Activated CD8-positive, alpha-beta memory T cell treated with anti-CD3 and anti-CD28 coated beads, Interleukin-2, amount 50 U/mL, for 4 hours (primary cell): ENCODE data around the gene GOLT1A.
"Not testable (repeated sequence)": the region's sequence is repeated elsewhere in the genome, so short reads cannot be mapped to it uniquely, and the experiment has no call there.

ENCODE experiments used
- DNase-seq: peaks from one replicate; pipeline ENCODE4 v3.0.0-alpha.2; 2020

Gene GOLT1A

DNA sequence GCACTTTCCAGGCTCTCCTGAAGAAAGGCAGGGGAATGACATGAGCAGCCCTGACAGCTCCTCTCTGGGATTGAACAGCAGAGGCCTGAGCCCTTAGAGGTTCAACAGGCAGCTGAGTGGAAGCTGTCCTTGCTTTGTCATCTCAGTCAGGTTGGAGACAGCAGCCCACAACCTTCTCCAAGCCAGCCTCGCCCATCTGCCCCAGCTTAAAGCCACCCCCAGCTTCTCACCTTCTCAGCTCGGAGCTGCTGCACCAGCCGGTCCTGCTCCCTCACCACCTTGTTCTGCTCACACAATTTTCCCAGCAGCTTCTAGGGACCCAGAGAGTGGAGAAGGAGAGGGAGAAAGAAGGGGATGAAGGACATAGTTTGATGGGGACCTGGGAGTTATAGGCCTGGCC lies 35.2 kb upstream of the GOLT1A start:
- no peak for DNase-seq

DNA sequence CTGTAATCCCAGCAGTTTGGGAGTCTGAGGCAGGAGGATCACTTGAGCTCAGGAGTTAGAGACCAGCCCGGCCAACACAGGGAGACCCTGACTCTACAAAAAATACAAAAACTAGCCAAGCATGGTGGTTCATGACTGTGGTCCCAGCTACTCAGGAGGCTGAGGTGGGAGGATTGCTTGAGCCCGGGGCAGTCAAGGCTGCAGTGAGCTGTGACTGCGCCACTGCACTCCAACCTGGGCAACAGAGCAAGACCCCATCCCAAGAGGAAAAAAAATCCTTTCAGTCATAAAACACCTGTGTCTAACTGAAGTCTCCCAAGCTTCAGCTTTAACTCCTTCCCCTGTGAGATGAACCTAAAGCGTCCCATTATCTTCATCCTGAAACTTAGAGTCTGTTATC lies 33.1 kb upstream of the GOLT1A start:
- DNase-seq: no peak

DNA sequence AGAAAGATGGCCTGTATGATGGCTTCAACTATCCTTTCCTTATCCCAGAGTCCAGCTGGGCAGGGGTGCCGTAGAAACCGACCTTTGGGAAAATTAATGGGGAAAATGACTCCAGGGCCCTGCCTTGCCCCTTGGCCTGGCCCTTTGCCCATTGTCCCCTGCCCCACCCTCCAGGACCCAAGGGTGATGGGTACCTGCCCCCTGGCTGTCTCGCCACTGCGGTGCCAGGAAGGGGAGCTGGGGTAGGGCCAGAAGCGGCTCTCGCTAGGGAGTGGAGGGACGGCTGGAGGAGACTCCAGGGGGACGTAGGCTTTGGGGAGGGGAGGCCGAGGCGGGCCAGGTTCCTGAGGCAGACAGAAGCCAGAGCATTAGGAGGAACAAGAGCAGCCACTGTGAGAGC lies 29.1 kb upstream of the GOLT1A start:
- DNase-seq: no peak

DNA sequence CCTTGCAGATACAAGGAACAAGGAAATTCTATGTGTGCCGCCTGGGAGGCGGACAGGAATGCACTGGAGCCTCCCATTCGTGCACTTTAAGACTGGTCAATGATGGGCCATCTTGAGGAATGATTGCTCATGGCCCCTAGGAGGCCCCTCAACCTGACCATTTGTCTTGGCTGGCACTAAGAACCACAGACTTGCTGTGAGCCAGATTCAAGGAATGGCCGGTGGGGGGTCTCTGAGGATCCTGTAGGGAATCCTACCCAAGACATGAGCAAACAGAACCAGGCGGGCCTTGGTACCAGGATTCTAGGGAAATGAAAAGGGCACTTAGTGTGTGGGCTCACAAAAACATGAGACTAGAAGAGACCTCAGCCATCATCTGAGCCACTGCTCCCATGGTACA lies 28.1 kb upstream of the GOLT1A start:
- DNase-seq: no peak

DNA sequence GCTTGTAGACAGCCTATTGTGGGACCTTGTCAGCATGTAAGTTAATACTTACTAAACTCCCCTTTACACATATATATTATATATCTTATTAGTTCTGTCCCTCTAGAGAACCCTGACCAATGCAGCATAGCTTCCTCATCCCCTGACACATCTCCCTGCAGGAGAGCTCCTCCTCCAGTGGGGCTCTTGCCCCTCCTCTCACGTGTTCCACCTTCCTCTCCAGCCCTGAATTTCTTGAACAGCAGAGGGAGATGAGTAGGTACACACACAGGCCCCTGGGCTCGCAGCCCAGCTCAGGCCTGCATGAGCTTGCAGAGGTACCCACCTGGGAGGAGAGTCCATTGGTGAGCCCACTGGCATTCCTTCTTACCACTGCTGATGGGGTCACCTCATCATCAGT lies 27.3 kb upstream of the GOLT1A start:
- no peak for DNase-seq

DNA sequence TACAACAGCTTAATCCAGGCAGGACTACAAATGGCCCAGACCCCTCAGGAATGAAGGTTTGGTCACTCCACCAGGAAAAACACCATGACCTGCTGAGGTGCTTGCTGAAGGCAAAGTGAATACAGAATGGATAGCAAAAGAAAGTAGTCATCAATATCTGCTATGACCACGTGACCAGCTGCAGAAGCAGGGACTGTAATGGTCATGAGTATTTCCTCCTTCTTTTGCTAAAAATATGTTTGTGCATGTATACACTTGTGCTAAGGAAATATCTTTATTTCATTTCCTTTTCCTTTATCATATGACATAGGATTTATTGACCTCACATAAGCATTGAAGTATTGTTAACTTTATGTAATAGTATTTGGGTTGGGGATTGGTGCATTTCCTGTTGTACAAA lies 26.4 kb upstream of the GOLT1A start:
- DNase-seq: no peak

DNA sequence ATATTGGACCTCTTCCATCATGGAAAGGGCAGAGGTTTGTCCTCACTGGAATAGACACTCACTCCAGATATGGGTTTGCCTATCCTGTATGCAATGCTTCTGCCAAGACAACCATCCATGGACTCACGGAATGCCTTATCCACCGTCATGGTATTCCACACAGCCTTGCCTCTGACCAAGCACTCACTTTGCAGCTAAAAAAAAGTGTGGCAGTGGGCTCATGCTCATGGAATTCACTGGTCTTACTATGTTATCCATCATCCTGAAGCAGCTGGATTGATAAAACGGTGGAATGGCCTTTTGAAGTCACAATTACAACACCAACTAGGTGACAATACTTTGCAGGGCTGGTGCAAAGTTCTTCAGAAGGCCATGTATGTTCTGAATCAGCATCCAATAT lies 25.6 kb upstream of the GOLT1A start:
- not testable (repeated sequence) for DNase-seq

DNA sequence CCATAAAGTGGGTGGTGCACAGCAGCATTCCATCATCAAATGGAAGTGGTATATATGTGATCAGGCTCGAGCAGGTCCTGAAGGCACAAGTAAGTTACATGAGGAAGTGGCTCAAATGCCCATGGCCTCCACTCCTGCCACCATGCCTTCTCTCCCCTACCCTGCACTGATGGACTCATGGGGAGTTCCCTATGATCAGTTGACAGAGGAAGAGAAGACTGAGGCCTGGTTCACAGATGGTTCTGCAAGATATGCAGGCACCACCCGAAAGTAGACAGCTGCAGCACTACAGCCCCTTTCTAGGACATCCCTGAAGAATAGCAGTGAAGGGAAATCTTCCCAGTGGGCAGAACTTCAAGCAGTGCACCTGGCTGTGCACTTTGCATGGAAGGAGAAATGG lies 24.7 kb upstream of the GOLT1A start:
- DNase-seq: not testable (repeated sequence)

DNA sequence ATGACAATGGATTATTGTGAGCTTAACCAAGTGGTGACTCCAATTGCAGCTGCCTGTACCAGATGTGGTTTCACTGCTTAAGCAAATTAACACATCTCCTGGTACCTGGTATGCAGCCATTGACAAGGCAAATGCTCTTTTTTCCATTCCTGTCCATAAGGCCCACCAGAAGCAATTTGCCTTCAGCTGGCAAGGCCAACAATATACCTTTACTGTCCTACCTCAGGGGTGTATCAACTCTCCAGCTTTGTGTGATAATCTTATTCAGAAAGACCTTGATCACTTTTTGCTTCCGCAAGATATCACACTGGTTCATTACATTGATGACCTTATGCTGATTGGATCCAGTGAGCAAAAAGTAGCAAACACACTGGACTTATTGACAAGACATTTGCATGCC lies 23.7 kb upstream of the GOLT1A start:
- not testable (repeated sequence) for DNase-seq

DNA sequence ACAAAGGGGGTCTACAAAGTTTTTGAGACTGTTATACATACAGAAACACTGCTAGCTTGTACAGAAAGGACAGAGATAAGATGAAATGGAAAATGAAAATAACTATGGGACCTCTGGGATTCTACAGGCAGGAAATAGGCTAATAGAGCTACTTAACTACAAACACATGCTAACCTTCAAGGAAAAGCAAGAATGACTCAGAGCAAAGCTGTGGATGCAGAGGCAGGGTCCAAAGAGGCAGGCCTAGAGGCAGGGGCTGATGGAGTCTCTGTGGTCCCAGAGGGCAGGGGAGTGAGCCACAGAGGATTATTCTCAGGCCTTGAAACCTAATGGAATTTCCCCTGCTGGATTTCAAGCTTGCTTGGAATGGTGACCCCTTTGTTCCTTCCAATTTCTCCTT lies 18.7 kb upstream of the GOLT1A start:
- DNase-seq: no peak

DNA sequence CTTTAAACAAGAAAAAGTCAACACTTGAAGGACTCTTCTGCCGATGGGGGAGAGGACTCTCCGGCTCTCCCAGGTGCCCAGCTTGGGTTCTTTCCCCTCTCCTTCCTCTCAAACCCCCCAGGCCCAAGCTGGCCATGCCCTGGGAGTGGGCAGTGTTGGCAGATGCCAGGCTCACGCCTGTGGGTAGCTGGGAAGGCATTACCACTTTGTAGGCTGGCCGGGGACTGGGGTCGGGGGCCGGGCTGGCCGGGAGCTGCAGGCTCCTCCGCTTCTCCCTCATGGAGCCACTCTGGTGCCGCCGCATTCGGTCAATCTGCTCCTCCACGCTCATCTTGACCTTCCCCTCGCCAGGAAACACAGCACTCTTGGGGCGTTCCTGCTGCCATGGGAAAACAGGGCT lies 16.4 kb upstream of the GOLT1A start:
- DNase-seq: no peak

DNA sequence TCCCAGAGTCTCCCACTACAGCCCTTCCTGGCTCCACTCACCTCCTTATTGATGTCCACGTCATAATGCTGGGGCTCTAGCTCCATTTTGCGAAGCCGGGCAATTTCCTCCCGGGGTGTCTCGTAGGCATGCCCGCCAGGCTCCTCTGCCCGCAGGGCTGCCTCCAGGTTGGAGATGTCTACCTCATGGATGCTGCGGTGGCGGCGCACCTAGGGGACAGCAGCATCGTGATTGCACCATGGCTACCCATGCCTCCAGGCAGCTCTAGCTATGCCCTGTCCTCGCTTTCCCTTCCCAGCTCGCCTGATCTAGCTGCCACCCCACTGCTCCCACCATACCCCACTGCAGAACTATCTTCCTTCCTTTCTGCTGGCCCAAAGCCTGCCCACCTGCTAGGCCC lies 15.1 kb upstream of the GOLT1A start:
- DNase-seq: no peak

DNA sequence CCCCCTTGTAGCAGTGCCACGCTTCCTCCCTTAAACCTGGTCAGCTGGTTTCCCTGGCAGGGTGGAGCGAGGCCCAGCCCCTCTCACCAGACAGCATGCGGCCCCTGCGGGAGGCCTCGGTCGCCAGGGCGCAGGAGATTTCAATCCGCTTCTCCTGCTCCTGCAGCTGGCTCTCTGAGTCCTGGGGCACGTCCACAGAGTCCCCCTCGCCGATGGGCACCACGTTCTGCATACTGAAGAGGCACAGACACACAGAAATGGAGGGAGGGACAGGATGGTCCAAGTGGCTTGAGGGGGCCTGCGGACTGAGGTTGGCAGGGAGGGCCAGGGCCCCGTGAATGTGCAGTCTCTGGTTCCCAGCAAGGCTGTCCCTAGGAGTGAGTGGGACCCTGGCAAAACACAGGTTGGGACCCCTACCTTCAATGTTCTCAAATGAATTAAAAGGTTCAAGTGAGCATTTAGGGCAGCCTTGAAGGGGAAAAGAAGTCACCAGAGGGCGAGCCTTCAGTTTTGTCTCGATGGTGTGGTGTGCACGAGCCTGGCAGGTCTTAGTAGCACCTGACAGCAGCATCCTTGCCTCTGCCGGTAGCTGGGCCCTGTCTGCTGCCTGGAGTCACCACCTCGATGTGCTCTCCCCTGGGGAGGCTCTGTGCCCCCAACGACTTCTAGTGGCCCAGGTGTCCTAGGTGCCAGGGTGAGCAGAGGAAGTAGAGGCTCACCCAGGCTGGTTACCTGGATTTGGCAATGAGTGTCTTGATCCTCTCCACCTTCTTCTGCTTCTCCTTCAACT lies 14.4 kb upstream of the GOLT1A start:
- no peak for DNase-seq

DNA sequence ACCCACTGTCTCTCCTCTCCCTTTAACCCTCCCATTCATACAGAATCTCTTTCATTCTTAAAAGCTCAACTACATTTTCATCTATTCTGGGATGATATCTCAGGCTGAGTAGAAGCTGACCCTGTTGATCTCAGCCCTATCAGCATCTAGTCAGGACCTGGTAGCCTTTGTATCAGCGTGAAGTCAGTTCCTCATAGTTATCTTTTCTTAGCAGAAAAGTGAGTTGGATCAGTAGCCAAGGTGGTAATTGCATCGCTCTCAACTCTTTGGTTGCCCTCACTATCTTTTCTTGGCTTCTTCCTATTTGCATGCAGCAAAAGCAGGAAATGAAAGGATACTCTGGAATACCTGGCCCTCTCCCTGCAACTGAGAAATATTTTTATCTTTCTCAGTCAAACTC lies 13.6 kb upstream of the GOLT1A start:
- no peak for DNase-seq

DNA sequence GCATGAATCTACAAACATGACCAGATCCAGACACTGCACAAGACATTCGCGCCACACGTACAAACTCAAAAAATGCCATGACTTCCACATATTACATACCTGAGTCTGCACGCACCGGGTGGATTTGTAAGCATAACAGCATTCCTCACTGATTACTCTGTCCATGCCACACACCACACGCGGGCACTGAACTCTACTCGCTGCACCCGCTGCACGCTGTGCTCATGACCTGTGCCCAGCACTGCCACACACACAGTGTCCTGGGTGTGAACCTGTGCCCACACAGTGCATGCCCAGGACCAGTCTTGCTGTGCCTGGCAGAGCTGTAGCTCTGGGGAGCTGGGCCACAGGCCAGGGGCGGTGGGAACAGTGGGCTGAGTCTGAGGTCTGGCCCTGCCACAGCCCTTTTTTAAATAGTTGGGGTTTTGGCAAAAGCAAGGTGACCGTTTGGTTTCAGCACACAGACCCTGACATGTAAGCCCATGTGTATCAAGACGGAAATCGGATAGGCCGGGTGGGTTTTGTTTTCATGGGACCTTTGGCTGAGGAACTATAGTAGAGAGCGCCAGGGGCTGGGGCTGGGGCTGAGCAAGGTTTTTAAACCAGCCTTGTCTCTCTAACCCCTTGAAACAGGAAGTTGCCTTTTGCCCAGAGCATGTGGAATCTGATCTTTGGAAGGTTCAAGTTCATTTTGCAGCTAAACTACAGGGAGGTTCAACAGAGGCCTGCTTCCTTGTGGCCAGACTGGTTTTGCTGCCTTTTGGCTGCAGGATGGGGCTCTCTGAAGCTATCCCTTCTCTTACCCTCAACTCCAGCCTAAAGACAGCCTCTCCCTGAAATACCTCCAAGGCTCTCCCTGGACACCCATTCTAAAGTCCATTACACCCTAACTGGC lies 12.3 kb upstream of the GOLT1A start:
- DNase-seq: no peak

DNA sequence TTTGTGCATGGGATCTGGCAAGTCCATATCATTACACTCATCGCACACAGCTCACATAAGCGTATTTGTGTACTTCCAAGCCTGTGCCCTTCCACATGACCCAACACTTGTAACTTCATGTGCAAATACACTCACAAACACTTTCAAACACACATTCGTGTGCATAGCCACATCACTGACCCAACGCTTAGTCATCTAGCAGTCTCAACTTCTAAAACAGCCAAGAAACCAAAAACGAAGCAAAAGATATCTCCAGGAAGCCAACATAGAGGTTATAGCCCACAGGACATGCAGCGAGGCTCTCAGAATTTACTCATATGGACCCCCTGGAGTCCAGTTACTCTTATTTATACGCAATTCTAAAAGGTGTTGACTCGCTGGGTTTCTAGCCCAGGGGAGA lies 10.9 kb upstream of the GOLT1A start:
- DNase-seq: no peak

DNA sequence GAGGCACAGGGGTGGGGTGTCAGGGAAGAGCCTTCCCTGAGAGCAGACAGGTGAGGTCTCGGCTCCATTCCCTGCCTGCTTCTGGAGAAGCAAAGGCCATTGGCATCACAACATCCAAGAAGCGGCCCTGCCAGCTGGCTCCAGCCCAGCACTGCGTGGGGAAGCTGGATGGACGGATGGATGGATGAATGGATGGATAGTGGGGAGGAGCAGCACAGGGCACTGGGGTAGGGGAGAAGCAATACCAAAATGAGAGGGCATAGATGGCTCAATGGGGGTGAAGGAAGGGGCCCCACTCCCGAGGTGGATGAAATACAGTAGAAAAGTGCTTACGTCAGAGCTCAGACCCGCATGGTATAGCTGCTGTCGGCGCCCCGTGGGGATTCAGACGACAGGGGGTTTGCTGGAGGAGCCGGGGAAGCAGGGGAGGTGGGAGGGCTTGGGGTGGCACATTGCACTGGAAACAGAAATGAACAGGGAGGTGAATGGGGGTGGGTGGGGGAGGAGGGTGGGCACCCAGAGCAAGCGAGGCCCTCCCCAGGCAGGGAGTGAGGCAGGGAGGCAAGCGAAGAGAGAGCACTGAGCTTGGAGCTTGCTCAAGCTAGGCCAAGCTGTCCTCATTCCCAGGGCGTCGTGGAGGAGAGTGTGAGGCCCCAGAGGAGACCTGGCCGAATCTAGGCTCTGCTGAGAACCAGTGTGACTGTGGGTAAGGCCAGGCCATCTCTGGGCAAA lies 9.5 kb upstream of the GOLT1A start:
- DNase-seq: no peak

DNA sequence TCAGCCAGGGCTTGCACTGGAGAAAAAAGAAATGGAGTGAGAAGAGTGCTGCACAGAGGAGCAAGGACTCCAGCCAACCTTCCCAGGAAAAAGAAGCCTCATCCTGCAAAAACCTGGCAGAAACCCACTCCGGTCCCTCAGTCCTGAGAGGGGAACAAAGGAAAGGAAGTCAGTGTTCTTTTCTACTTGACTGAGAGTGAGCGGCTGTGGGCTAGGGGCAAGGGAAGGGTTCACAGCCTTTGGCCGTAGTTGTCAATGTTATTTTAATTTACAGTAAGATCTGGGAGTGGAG lies 8.9 kb upstream of the GOLT1A start:
- no peak for DNase-seq

DNA sequence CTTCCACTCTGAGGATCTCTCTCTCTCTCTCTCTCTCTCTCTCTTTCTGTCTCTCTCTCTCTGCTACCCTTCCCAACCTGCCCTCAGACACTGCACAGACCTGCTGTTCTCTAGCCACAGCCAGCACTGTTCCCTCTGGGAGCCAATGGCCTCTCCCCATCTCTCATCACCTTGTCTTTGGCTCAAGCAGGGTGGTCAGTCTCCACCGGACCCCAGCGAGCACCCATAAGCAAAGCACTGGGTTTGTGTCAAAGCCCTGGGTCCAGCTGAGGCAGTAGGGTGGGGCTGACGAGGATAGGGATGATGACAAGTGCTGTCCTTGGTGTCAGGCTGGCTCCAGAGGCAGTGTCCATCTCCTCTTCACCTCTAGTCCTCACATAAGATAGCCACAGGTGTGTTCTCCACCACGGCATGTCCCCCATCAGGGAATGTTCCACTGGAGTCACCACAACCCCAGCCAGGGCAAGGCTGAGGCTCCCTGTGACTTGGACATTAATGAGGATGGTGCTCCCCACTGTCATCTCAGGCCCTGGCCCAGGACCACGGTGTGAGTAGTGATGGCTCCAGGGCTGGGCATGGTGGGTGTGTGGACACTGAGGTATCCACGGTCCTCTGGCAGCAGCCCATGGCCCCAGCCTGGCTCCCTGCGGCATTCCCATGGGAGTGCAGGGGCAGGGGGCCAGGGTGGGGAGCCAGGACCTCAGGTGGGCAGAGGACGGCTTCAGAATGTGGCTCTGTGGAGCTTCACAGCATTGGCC lies 8.4 kb upstream of the GOLT1A start:
- DNase-seq: no peak

DNA sequence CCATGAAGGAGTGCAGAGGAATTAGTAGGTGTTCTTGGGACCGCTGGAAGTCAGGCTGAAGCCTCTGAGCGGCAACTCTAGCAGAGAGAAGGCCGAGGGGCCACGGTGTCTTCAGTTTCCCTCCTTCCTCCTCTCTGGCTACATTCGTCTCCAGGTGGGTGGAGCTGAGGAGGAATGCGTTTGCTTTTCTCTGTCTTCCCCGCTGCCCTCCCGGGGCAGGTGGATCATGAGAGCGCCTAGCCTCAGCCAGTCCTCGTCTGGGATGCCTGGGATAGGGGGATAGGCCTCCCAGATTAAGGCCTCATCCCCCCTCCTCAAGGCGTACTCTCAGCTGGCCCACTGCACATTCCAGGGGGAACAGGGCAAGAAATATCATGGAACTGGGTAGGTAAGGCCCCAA lies 7.5 kb upstream of the GOLT1A start:
- DNase-seq: no peak

DNA sequence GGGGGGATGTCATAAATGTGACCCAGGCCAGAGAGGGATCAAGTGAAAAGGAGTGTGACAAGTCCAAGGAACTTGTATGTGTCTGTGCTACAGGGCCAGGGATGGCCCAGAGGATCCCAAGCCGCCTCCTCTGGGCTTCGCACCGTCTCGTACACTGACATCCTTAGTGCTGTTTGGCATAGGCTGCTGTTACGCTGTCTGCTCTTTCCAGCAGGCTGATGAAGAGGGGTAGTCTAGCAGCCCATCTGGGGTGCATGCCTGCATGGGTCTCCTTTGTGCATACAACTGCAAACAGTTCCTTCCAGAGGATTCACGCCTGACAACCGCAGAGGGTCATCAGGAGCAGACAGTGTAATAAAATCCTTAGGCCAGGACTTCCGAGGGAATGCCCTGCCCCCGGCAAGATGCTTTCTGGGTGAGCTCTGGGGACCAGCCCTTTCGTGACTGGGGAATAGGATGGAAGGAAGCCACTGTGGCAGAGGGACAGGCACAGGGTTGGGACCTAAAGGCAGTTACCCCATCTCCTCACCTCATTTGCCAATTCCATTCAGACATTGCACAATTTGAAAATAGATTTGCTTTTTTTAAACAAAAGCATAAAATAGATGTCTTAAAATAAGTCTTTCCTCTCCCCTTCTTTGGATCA lies 6.3 kb upstream of the GOLT1A start:
- no peak for DNase-seq

DNA sequence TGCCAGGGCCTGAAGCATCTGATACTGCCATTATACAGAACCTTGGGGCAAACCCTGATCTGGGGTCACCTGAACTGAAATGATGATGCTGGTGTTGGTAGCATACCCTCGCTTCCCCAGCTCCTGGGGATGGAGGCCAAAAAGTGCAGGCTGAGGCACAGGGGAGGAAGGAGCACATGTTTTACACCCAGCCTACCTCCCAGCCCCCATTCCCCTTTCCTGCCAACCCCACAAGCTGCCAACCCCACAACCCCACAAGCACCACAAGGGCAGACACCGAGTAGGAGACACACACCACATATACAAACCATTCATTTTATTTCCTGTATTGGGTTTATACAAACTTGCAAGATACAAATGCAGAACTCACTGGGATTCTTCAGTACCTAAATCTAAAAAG lies 4.8 kb upstream of the GOLT1A start:
- no peak for DNase-seq

DNA sequence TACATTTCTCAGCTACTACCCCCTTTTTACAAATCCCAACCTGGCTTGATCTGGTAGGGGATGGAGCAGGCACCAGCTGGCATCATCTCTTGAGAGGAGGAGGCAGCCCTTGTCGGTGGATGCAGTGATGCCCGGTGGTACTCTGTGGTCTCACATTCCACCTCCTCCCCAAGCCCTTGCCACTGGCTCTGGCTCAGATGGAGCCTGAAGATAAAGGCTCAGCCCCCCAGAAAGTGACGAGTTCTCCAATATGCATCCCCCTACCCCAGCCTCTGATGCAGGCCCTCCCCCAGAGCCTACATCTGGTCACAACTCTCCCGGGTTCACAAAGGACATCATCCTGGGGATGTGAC lies 3.8 kb upstream of the GOLT1A start:
- DNase-seq: no peak
